Adrenal gland (tissue), 12 donors: ENCODE measurements around the gene RNF123. TPM values are rescaled to one million over a fixed set of nuclear protein-coding genes. Genes with fewer than 3 reads are reported as not detected.

Source experiments
- DNase-seq, 7 donors: peaks; one replicate each; pipeline ENCODE4 v3.0.0-alpha.2; 2019 to 2020
- H3K27ac ChIP-seq, 5 donors: fragments of 200-600 bp; sonication (generic) in 4 of 5; 1 replicate in 3 of 5; 2 replicates in 2 of 5; pipeline versions ENCODE4 v1.5.1 to v1.8.0; 2016 to 2020; ENCODE audit warnings: mild to moderate bottlenecking in 1 of 5
- H3K27me3 ChIP-seq: fragments of 200-600 bp; 2 replicates; pipeline ENCODE4 v1.8.0; 2021
- H3K36me3 ChIP-seq, 2 donors: fragments of 200-600 bp; replicated peaks in 1 of 2; 1 replicate in 1 of 2; 2 replicates in 1 of 2; pipeline versions ENCODE4 v1.5.1 to v1.8.0; 2018 to 2022
- H3K4me1 ChIP-seq, 2 donors: fragments of 200-600 bp; replicated peaks in 1 of 2; 1 replicate in 1 of 2; 2 replicates in 1 of 2; pipeline versions ENCODE4 v1.5.1 to v1.8.0; 2018 to 2021
- H3K4me3 ChIP-seq, 4 donors: fragments of 200-600 bp; sonication (generic) in 3 of 4; one replicate each; pipeline ENCODE4 v1.5.1; 2016 to 2018
- H3K9me3 ChIP-seq, 3 donors: fragments of 200-600 bp; sonication (generic) in 1 of 3; replicated peaks in 1 of 3; 1 replicate in 2 of 3; 2 replicates in 1 of 3; pipeline versions ENCODE4 v1.5.1 to v1.8.0; 2016 to 2021
- CTCF ChIP-seq, 6 experiments: fragments of 450-650 bp in 4 of 6; fragments of 200-600 bp in 2 of 6; sonication (generic) in 1 of 6; IDR thresholded peaks; 1 replicate in 5 of 6; 2 replicates in 1 of 6; pipeline versions ENCODE4 v1.5.1 to v1.8.0; 2016 to 2021; ENCODE audit warnings: antibody characterized with exemption in 6 of 6, mild to moderate bottlenecking in 2 of 6, moderate library complexity in 1 of 6
- POLR2A ChIP-seq, 2 donors: fragments of 450-650 bp; IDR thresholded peaks; one replicate each; pipeline ENCODE4 v1.6.1; 2017; ENCODE audit warnings: antibody characterized with exemption in 2 of 2, mild to moderate bottlenecking in 2 of 2, moderate library complexity in 1 of 2
- WGBS, 4 donors: extraction: QIAGEN DNeasy Blood & Tissue Kit in 2 of 4; methylation state at CpG; one replicate each; pipeline versions ENCODE4 v1.1.5 to v1.1.7; 2013 to 2017; 5-methylcytosine and 5-hydroxymethylcytosine counted together
- intact Hi-C, 2 donors: fragments of 100-400 bp; cut with DNase I; formaldehyde crosslinking; loops; one replicate each; pipeline versions ENCODE4 v1.14.1 to v1.15.0; 2022 to 2023
- polyA plus RNA-seq, 3 donors: library from polyadenylated mRNA; stranded (reverse); fragments of 200-250 nt in 2 of 3; fragments of 350-450 nt in 1 of 3; fragmentation: Illumina TruSeq in 1 of 3; extraction: RNeasy Lipid Tissue Mini Kit (QIAGEN cat#74804) in 1 of 3; gene quantifications; one replicate each; pipeline ENCODE4 v1.2.3, GENCODE V29; 2013 to 2014
- total RNA-seq, 9 donors: library from RNA; depleted of rRNA in 4 of 9; stranded (reverse); fragments of >200 nt in 4 of 9; fragments of 120-200 nt in 1 of 9; fragmentation: NEBNext Ultra II Directional in 1 of 9; extraction: Animal tissue kit (Norgen Biotek cat#: 25700) in 1 of 9; gene quantifications; one replicate each; pipeline versions ENCODE4 v1.1.0 to v1.2.4, GENCODE V29; 2013 to 2023
- donor health status: healthy with polysubstance abuse.
- donor health status: Bipolar disorder and iron deficiency.
- donor health status: DM: yes; HTN: yes; CAD: no.
- donor health status: DM: no; HTN: no; CAD: no.
- donor health status: DM: no; HTN: no; CAD: no.
- donor health status: DM: yes; HTN: yes; CAD: no.

RNF123 gene
- total and polyA plus RNA-seq, 12 donors: 19.5 to 62.3 (median 38.3) TPM

GRCh38 chr3:49652218-49652902 is 37.0 kb upstream of the RNF123 start:
- no peak overlapping the region for H3K4me3 ChIP-seq
- 91 to 94% (median 93%) methylated on average over 21 to 36 of the region's 36 CpGs for WGBS, 4 donors
- DNase-seq: no peak
- no peaks in the 10 kb centered on the region for H3K9me3 ChIP-seq
- no peak overlapping the region for H3K27ac ChIP-seq
- no peaks in the 10 kb centered on the region for H3K4me1 ChIP-seq
- H3K36me3 ChIP-seq: no peaks in the 10 kb centered on the region
- TF ChIP-seq POLR2A (IDR thresholded peaks at IDR 0.05) (no peak), CTCF (IDR thresholded peaks at IDR 0.05) (no peak)
- H3K27me3 ChIP-seq: no peaks in the 10 kb centered on the region
- intact Hi-C loops: no loop called here

DNA sequence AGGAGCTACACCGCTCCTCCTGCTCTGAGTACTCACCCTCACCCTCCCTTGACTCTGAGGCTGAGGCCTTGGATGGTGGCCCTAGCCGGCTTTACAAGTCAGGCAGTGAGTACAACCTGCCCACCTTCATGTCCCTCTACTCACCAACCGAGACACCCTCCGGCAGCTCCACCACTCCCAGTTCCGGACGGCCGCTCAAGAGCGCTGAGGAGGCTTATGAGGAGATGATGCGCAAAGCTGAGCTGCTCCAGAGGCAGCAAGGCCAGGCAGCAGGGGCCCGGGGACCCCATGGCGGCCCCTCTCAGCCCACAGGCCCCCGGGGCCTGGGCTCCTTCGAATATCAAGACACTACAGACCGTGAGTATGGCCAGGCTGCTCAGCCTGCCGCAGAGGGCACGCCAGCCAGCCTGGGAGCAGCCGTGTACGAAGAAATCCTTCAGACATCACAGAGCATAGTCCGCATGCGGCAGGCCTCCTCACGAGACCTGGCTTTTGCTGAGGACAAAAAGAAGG is 36.4 kb upstream of the RNF123 start:
- H3K27ac ChIP-seq: no peak overlapping the region
- WGBS, 4 donors: 87 to 95% (median 89%) methylated on average over 20 to 21 of the region's 21 CpGs
- no peaks in the 10 kb centered on the region for H3K4me1 ChIP-seq
- H3K36me3 ChIP-seq: no peaks in the 10 kb centered on the region
- DNase-seq: no peak
- H3K9me3 ChIP-seq: no peaks in the 10 kb centered on the region
- intact Hi-C loops: no loop called here
- H3K27me3 ChIP-seq: no peaks in the 10 kb centered on the region
- H3K4me3 ChIP-seq: no peak overlapping the region
- TF ChIP-seq POLR2A (IDR thresholded peaks at IDR 0.05) (no peak), CTCF (IDR thresholded peaks at IDR 0.05) (no peak)

- Histone ChIP-seq H3K9me3 (no peaks in the 10 kb centered on the region), H3K4me1 (no peaks in the 10 kb centered on the region), H3K27me3 (no peaks in the 10 kb centered on the region), H3K4me3 (no peak overlapping the region), H3K27ac (no peak overlapping the region), H3K36me3 (no peaks in the 10 kb centered on the region)
- WGBS, 4 donors: 67 to 91% (median 72%) methylated on average over 3 to 8 of the region's 8 CpGs
- no peak for TF ChIP-seq POLR2A (IDR thresholded peaks at IDR 0.05)
- no peak for TF ChIP-seq CTCF (IDR thresholded peaks at IDR 0.05)
- DNase-seq: no peak
- intact Hi-C loops: no loop called here
These were observed 35.7 kb upstream of the RNF123 start for GRCh38 chr3:49653621-49654020.

- no peak for DNase-seq
- Histone ChIP-seq H3K36me3 (no peaks in the 10 kb centered on the region), H3K4me1 (no peaks in the 10 kb centered on the region), H3K9me3 (no peaks in the 10 kb centered on the region), H3K27ac (no peak overlapping the region), H3K4me3 (no peak overlapping the region), H3K27me3 (no peaks in the 10 kb centered on the region)
- no peak for TF ChIP-seq POLR2A (IDR thresholded peaks at IDR 0.05)
- no peak for TF ChIP-seq CTCF (IDR thresholded peaks at IDR 0.05)
- WGBS, 4 donors: 93 to 95% (median 94%) methylated on average over 8 to 17 of the region's 17 CpGs
- intact Hi-C loops: no loop called here
These were observed 35.1 kb upstream of the RNF123 start for GRCh38 chr3:49654176-49654825.
